DND-41 (cell line): ENCODE results near the gene SLC2A13.

Experiments used
- EZH2 ChIP-seq: IDR thresholded peaks from 3 replicates; pipeline ENCODE4 v1.6.1; 2012; ENCODE audit warnings: borderline replicate concordance, low read depth, mild to moderate bottlenecking, moderate library complexity, low read length, inconsistent platforms; ENCODE audit not compliant: severe bottlenecking
- TF ChIP-seq, protein P1 (sequence below): IDR thresholded peaks from 2 replicates; pipeline ENCODE4 v1.5.1; 2012; ENCODE audit warnings: borderline replicate concordance, low read length, moderate library complexity, mild to moderate bottlenecking; ENCODE audit not compliant: poor library complexity, severe bottlenecking; ENCODE audit errors: extremely low read depth

DNA sequence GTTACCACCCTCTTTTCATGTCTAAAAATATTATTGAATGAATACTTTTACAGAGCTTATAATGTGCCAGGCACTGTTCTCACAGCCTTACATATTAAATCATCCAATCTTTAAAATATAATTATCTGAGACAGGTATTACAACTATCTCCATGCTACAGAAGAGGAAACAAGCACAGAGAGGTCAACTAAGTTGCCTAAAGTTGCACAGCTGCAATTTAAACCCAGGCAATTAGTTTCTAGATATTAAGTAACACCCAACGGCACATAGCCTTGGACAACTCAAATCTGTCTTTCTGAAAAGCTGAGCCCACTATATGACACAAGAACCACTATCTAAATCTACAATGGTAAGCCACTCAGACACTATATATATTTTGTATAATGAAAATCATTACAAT lies 92.6 kb downstream of the SLC2A13 start:
- TF ChIP-seq, protein P1, sequence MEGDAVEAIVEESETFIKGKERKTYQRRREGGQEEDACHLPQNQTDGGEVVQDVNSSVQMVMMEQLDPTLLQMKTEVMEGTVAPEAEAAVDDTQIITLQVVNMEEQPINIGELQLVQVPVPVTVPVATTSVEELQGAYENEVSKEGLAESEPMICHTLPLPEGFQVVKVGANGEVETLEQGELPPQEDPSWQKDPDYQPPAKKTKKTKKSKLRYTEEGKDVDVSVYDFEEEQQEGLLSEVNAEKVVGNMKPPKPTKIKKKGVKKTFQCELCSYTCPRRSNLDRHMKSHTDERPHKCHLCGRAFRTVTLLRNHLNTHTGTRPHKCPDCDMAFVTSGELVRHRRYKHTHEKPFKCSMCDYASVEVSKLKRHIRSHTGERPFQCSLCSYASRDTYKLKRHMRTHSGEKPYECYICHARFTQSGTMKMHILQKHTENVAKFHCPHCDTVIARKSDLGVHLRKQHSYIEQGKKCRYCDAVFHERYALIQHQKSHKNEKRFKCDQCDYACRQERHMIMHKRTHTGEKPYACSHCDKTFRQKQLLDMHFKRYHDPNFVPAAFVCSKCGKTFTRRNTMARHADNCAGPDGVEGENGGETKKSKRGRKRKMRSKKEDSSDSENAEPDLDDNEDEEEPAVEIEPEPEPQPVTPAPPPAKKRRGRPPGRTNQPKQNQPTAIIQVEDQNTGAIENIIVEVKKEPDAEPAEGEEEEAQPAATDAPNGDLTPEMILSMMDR = no peak
- TF ChIP-seq EZH2 = no peak
